Activated CD4-positive, CD25-positive, alpha-beta regulatory T cell (primary cell): Measurements from ENCODE around the gene ZFAND2B.
"Not testable (repeated sequence)": the region's sequence is repeated elsewhere in the genome, so short reads cannot be mapped to it uniquely, and the experiment has no call there.

Source experiments
- DNase-seq, 4 experiments: peaks; one replicate each; lab custom pipeline; 2025; lab: John Stamatoyannopoulos, UW

The ZFAND2B gene

DNA sequence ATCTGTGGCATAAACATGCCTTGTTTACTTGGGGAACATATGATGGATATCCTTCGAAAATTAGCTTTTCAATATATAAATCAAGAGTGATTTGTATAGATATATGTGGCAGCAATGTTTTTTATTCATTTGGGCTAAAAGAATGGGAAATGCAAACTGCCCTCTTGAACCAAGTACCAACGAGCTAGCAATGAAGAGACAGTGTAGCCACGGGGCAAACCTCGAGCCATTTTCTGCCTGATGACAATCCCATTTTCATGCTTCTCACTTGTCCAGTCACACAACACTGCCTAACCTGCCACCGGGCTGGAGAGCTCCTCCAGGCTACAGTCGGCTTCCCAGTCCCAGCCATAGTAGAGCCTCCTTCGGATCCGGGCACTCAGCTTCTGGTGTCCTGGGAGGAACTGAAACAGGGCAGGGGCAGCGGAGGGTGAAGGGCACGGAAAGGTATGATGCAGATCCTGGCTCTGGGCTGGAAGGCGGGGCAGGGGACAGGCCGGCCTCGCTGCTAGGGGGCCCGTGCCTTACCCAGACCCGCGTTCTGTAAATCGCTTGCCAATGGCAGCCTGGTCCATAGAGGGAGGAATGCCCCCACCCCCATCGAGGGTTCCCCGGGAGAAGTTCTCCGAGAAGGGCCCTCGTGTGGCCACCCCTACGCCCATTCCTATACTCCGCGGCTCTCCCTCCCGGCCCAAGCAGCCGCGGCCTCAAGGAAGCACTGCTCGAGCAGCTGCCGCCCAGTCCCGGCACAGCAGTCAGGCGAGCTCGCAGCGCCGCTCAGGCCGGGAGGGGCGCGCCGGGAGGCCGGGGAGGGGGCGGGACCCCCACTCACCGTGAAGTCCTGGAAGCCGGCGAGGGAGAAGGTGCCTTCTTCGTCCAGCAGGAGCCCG, 30.4 kb upstream of the ZFAND2B start:
- DNase-seq = no peak

DNA sequence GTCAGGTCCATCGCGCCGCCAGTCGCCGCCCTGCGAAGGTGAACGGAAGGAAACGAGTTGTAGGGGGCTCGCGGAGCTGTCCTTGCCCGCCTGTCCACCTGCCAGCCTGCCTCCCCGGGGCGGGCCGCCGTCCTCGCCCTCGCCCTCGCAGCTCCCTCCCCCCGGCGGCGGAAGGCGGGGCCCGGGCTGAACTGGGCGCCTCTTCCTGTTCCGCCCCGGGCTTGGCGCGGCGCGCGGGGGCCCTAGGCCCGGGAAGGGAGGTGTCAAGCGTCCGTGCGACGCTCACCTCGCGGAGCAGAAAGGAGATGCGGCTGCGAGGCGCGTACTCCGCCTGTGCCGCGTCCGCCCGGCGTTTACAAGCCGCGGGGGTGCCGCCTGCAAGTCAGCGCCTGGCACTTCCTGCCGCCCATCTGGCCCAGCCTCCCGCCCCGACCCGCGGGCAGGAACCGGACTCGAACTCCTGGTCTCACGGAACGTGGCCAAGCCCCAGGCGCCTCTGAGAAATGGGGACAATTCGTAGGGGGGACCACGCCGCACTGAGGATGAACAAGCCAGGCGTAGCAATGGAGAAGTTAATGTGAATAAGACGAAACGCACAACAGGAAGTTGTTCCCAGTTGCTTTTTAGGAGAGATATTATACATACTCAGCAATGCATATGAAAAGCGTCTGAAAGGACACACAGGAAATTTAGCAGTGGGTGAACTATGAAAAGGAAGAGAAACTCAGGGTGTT, 29.6 kb upstream of the ZFAND2B start, which contains the start of gene CNPPD1:
TSS of gene CNPPD1 (minus strand) at position 108 of the 734 bp plus-strand sequence. CDS start at position 11, 97 bp downstream.
- DNase-seq = peak; percentile 61 to 86 (median 76)

DNA sequence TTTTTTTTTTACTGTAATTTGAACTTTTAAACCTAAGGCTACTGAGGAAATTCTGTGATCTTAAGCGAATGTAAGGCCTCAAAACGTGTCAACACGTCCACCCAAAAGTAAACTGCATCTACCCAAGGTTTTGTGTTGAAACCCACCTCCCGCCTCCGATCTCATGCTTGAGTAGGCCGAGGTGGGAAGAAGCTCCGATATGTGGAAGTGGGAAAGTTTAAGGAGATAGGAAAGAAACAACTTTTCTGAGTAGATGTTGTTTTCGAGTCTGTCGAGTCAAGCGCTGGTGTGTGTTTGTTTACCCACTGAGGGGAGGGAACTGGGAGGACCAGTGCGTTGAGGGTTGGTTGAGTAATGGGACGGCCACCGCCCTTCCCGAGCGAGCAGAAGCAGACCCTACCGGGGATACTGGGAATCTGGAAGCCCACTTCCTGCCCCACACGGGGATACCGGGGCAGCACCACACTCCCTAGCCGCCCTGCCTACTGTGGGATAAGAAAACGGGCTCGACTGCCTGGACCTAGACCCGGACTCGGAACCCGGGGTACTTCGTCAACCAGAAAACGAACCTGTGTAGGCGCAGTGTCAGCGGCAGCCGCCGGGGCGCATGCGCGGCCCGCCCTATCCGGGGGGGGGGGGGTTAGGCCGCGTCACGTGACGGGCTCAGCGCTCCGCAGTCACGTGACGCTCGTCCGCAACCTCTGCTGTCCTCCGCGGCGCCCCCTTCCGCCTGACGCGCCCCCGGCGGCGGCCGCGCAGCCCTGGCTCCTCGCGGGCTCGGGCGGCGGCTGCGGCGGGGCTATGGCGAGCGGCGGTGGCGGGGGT, 28.8 kb upstream of the ZFAND2B start, which contains the start of gene RETREG2:
TSS of gene RETREG2 (plus strand) at position 724 of the 825 bp plus-strand sequence. CDS start at position 802, 78 bp downstream.
- DNase-seq = peak; percentile 58 to 80 (median 70)

DNA sequence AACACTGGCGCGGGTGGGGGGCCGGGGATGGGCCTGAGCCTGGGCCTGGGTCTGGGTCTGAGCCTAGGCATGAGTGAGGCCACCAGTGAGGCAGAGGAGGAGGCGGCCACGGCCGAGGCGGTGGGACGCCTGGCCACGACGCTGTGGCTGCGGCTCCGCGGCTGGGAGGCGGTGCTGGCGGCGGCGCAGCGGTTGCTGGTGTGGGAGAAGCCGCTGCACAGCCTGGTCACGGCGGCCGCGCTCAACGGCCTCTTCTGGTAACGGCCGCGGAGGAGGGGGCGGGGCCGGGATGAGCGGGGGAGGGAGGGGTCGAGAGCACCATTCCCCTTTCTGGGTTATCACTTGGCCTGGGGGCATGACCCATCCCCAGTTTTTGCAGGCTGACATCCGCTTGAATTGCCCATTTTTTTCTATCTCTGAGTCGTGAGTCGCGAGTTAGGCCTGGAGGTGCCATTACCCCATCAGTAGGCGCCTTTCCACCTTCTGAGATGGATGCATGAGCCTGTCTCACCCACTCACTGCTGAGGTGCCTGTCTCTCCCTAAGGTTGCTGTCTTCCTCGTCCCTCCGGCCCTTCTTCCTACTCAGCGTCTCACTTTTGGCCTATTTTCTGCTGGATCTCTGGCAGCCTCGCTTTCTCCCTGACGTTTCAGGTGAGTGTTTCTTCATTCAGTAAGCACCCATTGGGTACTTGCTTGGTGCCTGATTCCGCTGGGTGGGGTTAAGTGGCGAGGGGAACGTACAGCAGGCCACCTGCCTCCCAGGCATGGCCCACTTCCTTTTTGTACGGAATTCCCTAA, 28.0 kb upstream of the ZFAND2B start:
- no peak for DNase-seq

DNA sequence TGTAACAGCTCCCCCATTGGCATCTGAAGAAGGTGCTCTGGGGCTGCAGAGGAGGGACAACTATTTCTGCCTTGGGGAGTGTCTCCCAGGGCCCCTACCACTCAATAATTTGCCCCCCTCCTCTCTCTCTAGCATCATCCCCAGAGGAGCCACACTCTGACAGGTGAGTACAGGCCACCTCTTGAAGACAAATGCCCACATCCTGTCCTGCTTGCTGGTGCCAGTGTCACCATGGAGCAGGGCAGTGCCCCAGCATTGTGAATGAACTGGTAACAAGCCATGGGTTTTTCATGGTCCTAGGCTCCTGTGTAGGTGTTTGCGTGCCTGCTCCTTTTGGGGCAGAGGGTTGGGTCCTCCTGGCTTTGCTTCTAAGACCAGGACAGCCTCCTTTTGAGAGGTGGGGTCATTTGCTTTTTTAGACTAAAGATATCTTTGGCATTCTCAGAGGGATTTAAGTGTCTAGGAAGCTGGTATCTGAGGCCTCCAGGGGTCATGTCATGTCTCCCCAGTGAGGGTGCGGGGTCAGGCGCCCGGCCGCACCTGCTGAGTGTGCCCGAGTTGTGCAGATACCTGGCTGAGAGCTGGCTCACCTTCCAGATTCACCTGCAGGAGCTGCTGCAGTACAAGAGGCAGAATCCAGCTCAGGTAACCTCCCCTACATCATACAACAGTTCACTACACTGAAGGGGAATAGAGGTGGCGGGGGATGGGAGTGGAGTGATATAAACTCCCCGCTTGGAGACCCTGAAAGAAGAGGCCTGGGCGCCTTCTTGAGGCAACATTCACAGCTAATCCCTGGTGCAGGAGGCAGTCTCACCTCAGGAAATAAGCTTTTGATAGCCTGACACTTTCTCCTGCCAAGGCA, 26.7 kb upstream of the ZFAND2B start:
- DNase-seq = no peak

- DNase-seq = no peak
Measured at GRCh38 chr2:219180961-219181360, 25.6 kb upstream of the ZFAND2B start.

GRCh38 chr2:219181531-219181930, 25.1 kb upstream of the ZFAND2B start:
- no peak for DNase-seq

GRCh38 chr2:219182331-219183150, 24.0 kb upstream of the ZFAND2B start:
- no peak for DNase-seq

DNA sequence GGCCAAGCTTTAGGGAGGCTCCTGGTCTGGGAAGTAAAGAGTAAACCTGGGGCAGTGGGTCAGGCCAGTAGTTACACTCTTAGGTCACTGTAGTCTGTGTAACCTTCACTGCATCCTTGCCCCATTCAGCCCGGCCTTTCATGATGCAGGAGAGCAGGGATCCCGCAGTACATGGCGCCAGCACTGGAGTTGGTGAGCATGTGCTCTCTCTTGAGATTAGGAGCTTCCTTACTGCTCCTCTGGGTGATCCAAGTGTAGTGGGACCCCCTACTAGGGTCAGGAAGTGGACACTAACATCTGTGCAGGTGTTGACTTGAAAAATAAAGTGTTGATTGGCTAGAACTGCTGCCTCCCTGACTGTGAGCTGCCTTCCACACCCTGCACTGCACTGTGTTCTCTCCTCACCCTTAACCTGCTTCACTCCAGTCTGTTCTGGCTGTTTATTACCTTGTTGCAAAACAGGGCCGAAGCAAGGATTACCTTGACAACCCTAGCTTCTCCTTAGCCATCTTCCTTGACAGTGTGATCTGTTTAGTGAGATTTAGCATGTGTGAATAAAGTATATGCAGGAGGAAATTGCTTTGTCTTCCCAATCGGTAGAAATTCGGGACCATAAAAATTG, 23.3 kb upstream of the ZFAND2B start:
- no peak for DNase-seq

DNA sequence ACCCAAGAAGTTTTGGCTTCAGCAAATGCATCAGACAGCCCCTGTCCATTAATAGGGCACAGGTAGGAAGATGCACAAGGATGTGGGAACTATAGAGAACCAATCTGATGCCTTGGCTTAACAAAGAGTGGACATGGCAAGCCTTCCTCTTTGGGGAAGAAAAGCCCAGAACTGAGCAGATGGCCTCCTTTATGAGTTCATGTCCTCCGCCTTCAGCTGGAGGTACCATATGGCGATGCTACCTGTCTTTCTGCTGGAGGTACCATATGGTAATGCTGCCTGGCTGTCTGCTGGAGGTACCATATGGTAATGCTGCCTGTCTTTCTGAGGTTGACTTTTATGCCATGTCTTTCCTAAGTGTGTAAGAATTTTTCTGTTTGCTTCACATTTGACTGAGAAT, 22.5 kb upstream of the ZFAND2B start:
- DNase-seq = no peak

DNA sequence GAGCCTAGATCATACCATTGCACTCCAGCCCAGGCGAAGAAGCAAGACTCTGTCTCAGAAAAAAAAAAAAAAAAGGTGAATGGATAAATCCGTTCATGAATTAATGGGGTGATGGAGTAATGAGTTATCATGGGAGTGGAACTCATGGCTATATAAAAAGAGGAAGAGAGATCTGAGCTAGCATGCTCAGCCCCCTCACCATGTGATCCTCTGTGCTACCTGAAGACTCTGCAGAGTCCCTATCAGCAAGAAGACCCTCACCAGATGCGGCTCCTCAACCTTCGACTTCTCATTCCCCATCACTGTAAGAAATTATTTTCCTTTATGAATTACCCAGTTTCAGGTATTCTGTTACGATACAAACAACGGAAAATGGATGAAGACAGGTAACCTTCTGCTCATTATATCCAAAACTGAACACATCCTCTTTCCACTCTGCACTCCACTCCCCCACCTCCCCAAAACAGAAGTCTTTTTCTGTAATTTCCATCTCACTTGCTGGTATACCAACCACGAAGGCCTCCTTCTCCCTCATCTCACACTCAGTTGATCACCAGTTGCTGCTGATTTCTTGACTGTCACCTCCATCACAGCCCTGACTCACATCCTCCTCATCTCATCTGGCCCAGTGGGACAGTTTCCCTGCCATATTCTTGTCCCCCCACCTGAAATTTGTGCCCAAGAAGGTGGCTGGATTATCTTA, 19.7 kb upstream of the ZFAND2B start:
- no peak for DNase-seq

- no peak for DNase-seq
Measured at GRCh38 chr2:219197388-219197787, 9.2 kb upstream of the ZFAND2B start.

- no peak for DNase-seq
Measured at GRCh38 chr2:219198974-219199373, 7.6 kb upstream of the ZFAND2B start.

- no peak for DNase-seq
Measured at GRCh38 chr2:219199470-219200211, 6.9 kb upstream of the ZFAND2B start.

- DNase-seq = not testable (repeated sequence)
Measured at GRCh38 chr2:219200502-219201326, 5.9 kb upstream of the ZFAND2B start.

- not testable (repeated sequence) for DNase-seq
Measured at GRCh38 chr2:219201331-219201730, 5.3 kb upstream of the ZFAND2B start.
